H1 (cell line): ENCODE measurements around the gene KIAA1614. TPM values are rescaled to one million over a fixed set of nuclear protein-coding genes. Genes with fewer than 3 reads are reported as not detected.

ENCODE experiments used
- CTCF ChIA-PET: fragments of 300-600 bp; sonication (Branson Sonifier 250); formaldehyde crosslinking; loops from one replicate; lab custom pipeline; 2021; ENCODE audit not compliant: partially characterized antibody; lab: Charles Lee
- POLR2A ChIA-PET: fragments of 300-600 bp; sonication (Branson Sonifier 250); formaldehyde crosslinking; loops from one replicate; lab custom pipeline; 2021; ENCODE audit warnings: inconsistent platforms; ENCODE audit not compliant: partially characterized antibody; lab: Charles Lee
- DNase-seq, 2 experiments: peaks; one replicate each; pipeline versions ENCODE4 v3.0.0 to v3.0.0-alpha.2; 2010 to 2022; ENCODE audit warnings: low spot score in 2 of 2, low read depth in 1 of 2, mixed read lengths in 1 of 2
- FAIRE-seq: peaks from 2 replicates; lab custom pipeline; 2011; peaks lifted over from hg19 to GRCh38; lab: Jason Lieb, UNC
- H2AFZ ChIP-seq: 2 replicates; pipeline ENCODE4 v1.8.1; 2012; ENCODE audit warnings: low read length, inconsistent platforms
- H2AK5ac ChIP-seq: 2 replicates; pipeline ENCODE4 v1.6.1; 2013; ENCODE audit warnings: low read depth, low read length
- H2BK120ac ChIP-seq: replicated peaks from 2 replicates; pipeline ENCODE3; 2013; ENCODE audit warnings: low read depth, low read length, inconsistent platforms
- H2BK12ac ChIP-seq: 2 replicates; pipeline ENCODE4 v1.6.1; 2013; ENCODE audit warnings: low read depth, low read length
- H2BK15ac ChIP-seq: 2 replicates; pipeline ENCODE4 v1.6.1; 2013; ENCODE audit warnings: low read length
- H2BK20ac ChIP-seq: 2 replicates; pipeline ENCODE4 v1.6.1; 2013; ENCODE audit warnings: low read length
- H2BK5ac ChIP-seq: 2 replicates; pipeline ENCODE4 v1.6.1; 2013; ENCODE audit warnings: low read depth, low read length
- H3K14ac ChIP-seq: 2 replicates; pipeline ENCODE4 v1.6.1; 2013; ENCODE audit warnings: inconsistent platforms; ENCODE audit not compliant: insufficient read length
- H3K18ac ChIP-seq: 2 replicates; pipeline ENCODE4 v1.6.1; 2013; ENCODE audit warnings: low read length; ENCODE audit errors: extremely low read depth
- H3K23ac ChIP-seq: 2 replicates; pipeline ENCODE4 v1.6.1; 2013; ENCODE audit warnings: inconsistent platforms; ENCODE audit not compliant: insufficient read length
- H3K23me2 ChIP-seq: 2 replicates; pipeline ENCODE4 v1.6.1; 2013; ENCODE audit warnings: low read depth, low read length
- H3K27ac ChIP-seq: 2 replicates; pipeline ENCODE4 v1.6.1; 2011; ENCODE audit warnings: low read depth, low read length, inconsistent platforms
- H3K27me3 ChIP-seq, 4 experiments: replicated peaks in 1 of 4; 1 replicate in 1 of 4; 2 replicates in 3 of 4; pipeline versions ENCODE4 v1.6.1 to v1.8.1; 2011 to 2013; ENCODE audit warnings: low read length in 3 of 4, mild to moderate bottlenecking in 3 of 4, inconsistent platforms in 2 of 4, mixed read lengths in 2 of 4, moderate library complexity in 1 of 4; ENCODE audit not compliant: control insufficient read depth in 3 of 4, insufficient read depth in 3 of 4; ENCODE audit errors: extremely low read depth in 1 of 4
- H3K36me3 ChIP-seq, 4 experiments: 2 replicates each; pipeline versions ENCODE4 v1.6.1 to v1.8.1; 2011 to 2013; ENCODE audit warnings: mild to moderate bottlenecking in 4 of 4, low read length in 3 of 4, moderate library complexity in 2 of 4, control low read depth in 1 of 4, inconsistent platforms in 1 of 4; ENCODE audit not compliant: insufficient read depth in 4 of 4, control insufficient read depth in 2 of 4
- H3K4ac ChIP-seq: replicated peaks from 2 replicates; pipeline ENCODE3; 2013; ENCODE audit warnings: low read length, low read depth, mixed read lengths, inconsistent platforms; ENCODE audit not compliant: insufficient read length
- H3K4me1 ChIP-seq, 4 experiments: replicated peaks in 1 of 4; 1 replicate in 1 of 4; 2 replicates in 3 of 4; pipeline versions ENCODE4 v1.6.1 to v1.8.1; 2011 to 2013; ENCODE audit warnings: low read length in 3 of 4, inconsistent platforms in 2 of 4, mixed read lengths in 1 of 4; ENCODE audit not compliant: insufficient read depth in 4 of 4, control insufficient read depth in 3 of 4
- H3K4me2 ChIP-seq, 2 experiments: 2 replicates each; pipeline versions ENCODE4 v1.6.1 to v1.8.1; 2011 to 2013; ENCODE audit warnings: low read depth in 2 of 2, low read length in 2 of 2, control low read depth in 1 of 2, inconsistent platforms in 1 of 2, mild to moderate bottlenecking in 1 of 2; ENCODE audit not compliant: insufficient read depth in 1 of 2
- H3K4me3 ChIP-seq, 4 experiments: fragments of 200-600, 300-600 bp in 1 of 4; sonication (generic), shearing (Covaris generic), sonication (Bioruptor Twin) in 1 of 4; 2 replicates each; pipeline versions ENCODE4 v1.5.1 to v1.8.1; 2011 to 2016; ENCODE audit warnings: low read length in 4 of 4, low read depth in 3 of 4, control low read depth in 2 of 4, inconsistent platforms in 2 of 4, mild to moderate bottlenecking in 2 of 4, mixed read lengths in 1 of 4, moderate library complexity in 1 of 4; ENCODE audit not compliant: insufficient read depth in 2 of 4; ENCODE audit errors: extremely low read depth in 1 of 4
- H3K56ac ChIP-seq: replicated peaks from 2 replicates; pipeline ENCODE3; 2013; ENCODE audit warnings: low read depth, mild to moderate bottlenecking, mixed read lengths, low read length, inconsistent platforms; ENCODE audit not compliant: insufficient read length
- H3K79me1 ChIP-seq: 2 replicates; pipeline ENCODE4 v1.6.1; 2013; ENCODE audit warnings: low read depth, low read length, control low read depth
- H3K79me2 ChIP-seq, 2 experiments: 2 replicates each; pipeline versions ENCODE4 v1.6.1 to v1.8.1; 2012 to 2013; ENCODE audit warnings: low read length in 2 of 2, mild to moderate bottlenecking in 2 of 2, inconsistent platforms in 1 of 2; ENCODE audit not compliant: insufficient read depth in 2 of 2, control insufficient read depth in 1 of 2
- H3K9ac ChIP-seq, 4 experiments: replicated peaks in 1 of 4; 1 replicate in 1 of 4; 2 replicates in 3 of 4; pipeline versions ENCODE4 v1.6.1 to v1.8.1; 2011 to 2013; ENCODE audit warnings: low read depth in 3 of 4, low read length in 3 of 4, control low read depth in 2 of 4, mild to moderate bottlenecking in 2 of 4, moderate library complexity in 2 of 4, inconsistent platforms in 1 of 4; ENCODE audit errors: extremely low read depth in 1 of 4
- H3K9me3 ChIP-seq, 2 experiments: 2 replicates each; pipeline versions ENCODE4 v1.6.1 to v1.8.1; 2012 to 2013; ENCODE audit warnings: mild to moderate bottlenecking in 2 of 2, moderate library complexity in 2 of 2, control low read depth in 1 of 2, inconsistent platforms in 1 of 2, low read depth in 1 of 2, low read length in 1 of 2, mixed read lengths in 1 of 2; ENCODE audit not compliant: insufficient read depth in 2 of 2
- H4K20me1 ChIP-seq, 2 experiments: replicated peaks in 1 of 2; 2 replicates each; pipeline versions ENCODE3 to v1.8.1; 2011 to 2013; ENCODE audit warnings: inconsistent platforms in 2 of 2, low read length in 2 of 2, mild to moderate bottlenecking in 1 of 2; ENCODE audit not compliant: insufficient read depth in 2 of 2, control insufficient read depth in 1 of 2
- H4K5ac ChIP-seq: 2 replicates; pipeline ENCODE4 v1.6.1; 2013; ENCODE audit warnings: low read length, low read depth, mixed read lengths, inconsistent platforms; ENCODE audit not compliant: insufficient read length
- H4K8ac ChIP-seq: 2 replicates; pipeline ENCODE4 v1.8.0; 2013; ENCODE audit warnings: mild to moderate bottlenecking, moderate library complexity, low read length, inconsistent platforms; ENCODE audit not compliant: insufficient read depth; ENCODE audit errors: extremely low read depth
- H4K91ac ChIP-seq: replicated peaks from 2 replicates; pipeline ENCODE3; 2013; ENCODE audit warnings: low read length, mixed read lengths, inconsistent platforms; ENCODE audit not compliant: insufficient read length
- E2F6 ChIP-seq: IDR thresholded peaks from 2 replicates; pipeline ENCODE4 v1.6.1; 2012; ENCODE audit warnings: inconsistent platforms
- EZH2 ChIP-seq: fragments of 200-600 bp; sonication (generic); IDR thresholded peaks from 2 replicates; pipeline ENCODE4 v1.7.1; 2012; ENCODE audit warnings: low read depth, mild to moderate bottlenecking, moderate library complexity, low read length, inconsistent platforms; ENCODE audit not compliant: severe bottlenecking
- MAFK ChIP-seq: IDR thresholded peaks from 2 replicates; pipeline ENCODE4 v1.6.1; 2012; ENCODE audit warnings: low read depth, mild to moderate bottlenecking, improper control_type of control experiment, low read length
- NANOG ChIP-seq: IDR thresholded peaks from 2 replicates; pipeline ENCODE4 v1.6.1; 2011; ENCODE audit warnings: low read length, low read depth, mild to moderate bottlenecking, inconsistent platforms; ENCODE audit not compliant: insufficient read depth, poor library complexity, severe bottlenecking
- POLR2A ChIP-seq, 2 experiments: IDR thresholded peaks; 1 replicate in 1 of 2; 2 replicates in 1 of 2; pipeline ENCODE4 v1.6.1; 2011; ENCODE audit warnings: low read depth in 2 of 2, low read length in 2 of 2, mild to moderate bottlenecking in 2 of 2; ENCODE audit errors: control extremely low read depth in 1 of 2
- SIN3A ChIP-seq, 2 experiments: IDR thresholded peaks in 1 of 2; conservative IDR thresholded peaks in 1 of 2; 2 replicates each; pipeline ENCODE4 v1.6.1; 2011 to 2012; ENCODE audit warnings: low read length in 2 of 2, improper control_type of control experiment in 1 of 2, low read depth in 1 of 2, mild to moderate bottlenecking in 1 of 2
- SIRT6 ChIP-seq: IDR thresholded peaks from one replicate; pipeline ENCODE4 v1.7.1; 2012; ENCODE audit warnings: low read length, inconsistent platforms
- SIX5 ChIP-seq: IDR thresholded peaks from 2 replicates; pipeline ENCODE4 v1.6.1; 2011; ENCODE audit warnings: mild to moderate bottlenecking, low read depth, low read length
- SP2 ChIP-seq: IDR thresholded peaks from 2 replicates; pipeline ENCODE4 v1.6.1; 2012; ENCODE audit warnings: mild to moderate bottlenecking, low read length, inconsistent platforms
- TAF7 ChIP-seq: optimal IDR thresholded peaks from 2 replicates; pipeline ENCODE3; 2011; ENCODE audit warnings: low read depth, mild to moderate bottlenecking, inconsistent platforms, low read length, moderate library complexity, borderline replicate concordance
- YY1 ChIP-seq: IDR thresholded peaks from 2 replicates; pipeline ENCODE4 v1.6.1; 2011; ENCODE audit warnings: low read depth, mild to moderate bottlenecking, low read length
- WGBS, 2 experiments: shearing (Covaris generic) in 1 of 2; methylation state at CpG; one replicate each; pipeline versions ENCODE4 v1.1.6 to v1.1.7; 2013 to 2015; ENCODE audit warnings: low lambda C conversion rate in 2 of 2, mixed read lengths in 2 of 2, inconsistent platforms in 1 of 2, low coverage in 1 of 2, missing lambda C conversion rate in 1 of 2; ENCODE audit not compliant: insufficient replicate concordance in 2 of 2, insufficient coverage in 1 of 2, insufficient read length in 1 of 2; ENCODE audit errors: extremely low coverage in 1 of 2, missing lambda C conversion rate in 1 of 2; 5-methylcytosine and 5-hydroxymethylcytosine counted together
- polyA plus RNA-seq, 7 experiments: library from polyadenylated mRNA; depleted of rRNA in 3 of 7; stranded (reverse) in 5 of 7; unstranded in 2 of 7; fragments of >200 nt in 5 of 7; fragments of 200-250 nt in 2 of 7; gene quantifications; 1 replicate in 5 of 7; 2 replicates in 1 of 7; 4 replicates in 1 of 7; pipeline versions ENCODE4 v1.2.1 to v1.2.3, GENCODE V29; 2011 to 2013; ENCODE audit warnings: missing spikeins in 2 of 7, mixed read lengths in 2 of 7
- total RNA-seq: library from RNA; stranded (reverse); fragmentation: NEBNext Ultra II Directional; extraction: Animal tissue kit (Norgen Biotek cat#: 25700); gene quantifications from 2 replicates; pipeline ENCODE4 v1.2.1, GENCODE V29; 2021

The KIAA1614 gene
- total and polyA plus RNA-seq, 2 of the 8 experiments (the other 6 are each of a cell fraction or from before 2014, with no cell fraction given), result 1.3 to 3.1 TPM

DNA sequence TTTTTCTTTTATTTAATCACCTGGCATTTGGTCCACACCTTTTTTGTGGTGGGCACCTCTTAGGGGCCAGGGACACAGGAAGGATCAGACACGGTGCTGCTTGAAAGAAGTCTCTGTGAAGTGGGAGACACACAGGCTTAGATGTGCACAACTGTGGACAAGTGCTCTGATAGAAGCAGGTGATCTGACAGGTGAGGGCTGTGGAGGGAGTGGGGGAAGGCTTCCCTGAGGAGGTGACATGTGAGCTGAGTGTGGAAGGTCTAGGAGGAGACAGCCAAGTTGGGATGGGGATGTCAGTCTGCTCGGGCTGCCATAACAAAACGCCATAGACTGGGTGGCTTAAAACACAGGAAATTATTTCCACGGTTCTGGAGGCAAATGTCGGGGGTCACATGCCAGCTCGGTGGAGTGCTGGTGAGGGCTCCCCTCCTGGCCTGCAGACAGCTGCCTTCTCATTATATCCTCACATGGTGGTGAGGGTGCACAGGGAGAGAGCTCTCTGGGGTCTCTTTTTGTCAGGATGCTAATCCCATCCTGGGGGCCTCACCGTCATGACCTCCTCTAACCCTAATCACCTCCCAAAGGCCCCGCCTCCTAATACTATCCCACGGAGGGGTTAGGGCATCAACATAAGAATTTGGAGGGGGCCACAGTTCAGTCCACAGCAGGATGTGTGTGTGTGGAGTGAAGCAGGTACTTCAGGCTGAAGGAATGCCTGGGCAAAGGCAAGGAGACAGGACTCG, 5.2 kb upstream of the KIAA1614 start:
- no peaks in the 10 kb centered on the region for H3K79me1 ChIP-seq
- H2AK5ac ChIP-seq, result no peak overlapping the region
- no peak overlapping the region; the same call in 1 of the 2 replicates for H3K18ac ChIP-seq
- no peaks in the 10 kb centered on the region for H4K20me1 ChIP-seq
- no peak overlapping the region for H3K4me3 ChIP-seq
- no peak overlapping the region for H2BK12ac ChIP-seq
- POLR2A ChIA-PET, result interaction anchor here (0.9 to 2.0 kb wide), 5 partner anchors 10 to 405 kb away, joined by 3 to 6 read pairs (median 3); partner anchors contain the start of gene ACBD6
- no peak overlapping the region for H2BK15ac ChIP-seq
- peak in 1 of 2 experiments; percentile 39 for DNase-seq
- peaks cover 0 to 3% (median under 1%) of the 10 kb centered on the region in 4 experiments; a peak in 4 of 7 replicates for H3K27me3 ChIP-seq
- H4K91ac ChIP-seq, result no peak overlapping the region
- no peak overlapping the region for H3K56ac ChIP-seq
- H3K9ac ChIP-seq, result no peak overlapping the region
- no peak overlapping the region for H4K5ac ChIP-seq
- H3K4me1 ChIP-seq, result peaks cover 0 to 8% (median 2%) of the 10 kb centered on the region in 4 experiments; a peak in 4 of 7 replicates
- H2AFZ ChIP-seq, result no peak overlapping the region
- no peaks in the 10 kb centered on the region for H3K36me3 ChIP-seq
- no peaks in the 10 kb centered on the region for H3K9me3 ChIP-seq
- no peak overlapping the region for H3K27ac ChIP-seq
- no peak overlapping the region for H3K4me2 ChIP-seq
- H2BK20ac ChIP-seq, result no peak overlapping the region
- H3K79me2 ChIP-seq, result no peaks in the 10 kb centered on the region
- H3K4ac ChIP-seq, result no peak overlapping the region
- CTCF ChIA-PET, result interaction anchor here (0.6 to 2.0 kb wide), 10 partner anchors 8 to 377 kb away, joined by 3 to 8 read pairs (median 3); no protein-coding TSS in a partner anchor
- H3K23me2 ChIP-seq, result peaks cover 8% of the 10 kb centered on the region; the same call in 1 of the 2 replicates
- H4K8ac ChIP-seq, result no peak overlapping the region
- H3K23ac ChIP-seq, result no peak overlapping the region
- no peak overlapping the region for H2BK5ac ChIP-seq
- FAIRE-seq, result no peak
- no peak overlapping the region for H2BK120ac ChIP-seq
- WGBS, 2 experiments, result 86% methylated on average over 10 of the region's 10 CpGs; no CpG with 5 or more reads in 1 of the 2 experiments
- H3K14ac ChIP-seq, result no peak overlapping the region
- TF ChIP-seq TAF7 (no peak), SIRT6 (no peak), SIN3A (conservative IDR thresholded peaks at IDR 0.05 in 1 of 2, IDR thresholded peaks at IDR 0.05 in 1 of 2; ENCODE audit: low read depth in 1 of 2, low read length in 2 of 2) (no peak), YY1 (no peak), EZH2 (no peak), POLR2A (IDR thresholded peaks at IDR 0.05; ENCODE audit: control extremely low read depth in 1 of 2, low read depth in 2 of 2, low read length in 2 of 2) (no peak), E2F6 (no peak), SIX5 (no peak), SP2 (no peak), NANOG (no peak), MAFK (no peak)
